Calu3 (cell line): ENCODE data around the gene CTNND2. TPM values are rescaled to one million over a fixed set of nuclear protein-coding genes. Genes with fewer than 3 reads are reported as not detected.

ENCODE experiments used
- BruUV-seq: library from RNA; stranded (reverse); fragments of 400-500 nt; replicated peaks from 2 replicates; lab custom pipeline; 2021; lab: Mats Ljungman, UMichigan
- CTCF ChIA-PET: fragments of 300-600 bp; sonication (Branson Sonifier 250); formaldehyde crosslinking; loops from one replicate; lab custom pipeline; 2022; ENCODE audit warnings: antibody characterized with exemption; lab: Charles Lee
- DNase-seq: peaks from one replicate; pipeline ENCODE4 v3.0.0; 2022
- H3K27ac Mint-ChIP-seq: one replicate; pipeline ENCODE4 v1.8.0; 2022; ENCODE audit warnings: mixed read lengths; ENCODE audit not compliant: unreplicated experiment
- H3K27me3 Mint-ChIP-seq: one replicate; pipeline ENCODE4 v1.8.0; 2022; ENCODE audit warnings: mixed read lengths; ENCODE audit not compliant: unreplicated experiment
- H3K36me3 Mint-ChIP-seq: one replicate; pipeline ENCODE4 v1.8.0; 2022; ENCODE audit warnings: mild to moderate bottlenecking, moderate library complexity, mixed read lengths; ENCODE audit not compliant: insufficient read depth, unreplicated experiment
- H3K4me1 Mint-ChIP-seq: one replicate; pipeline ENCODE4 v1.8.0; 2022; ENCODE audit warnings: mild to moderate bottlenecking, low read depth, mixed read lengths; ENCODE audit not compliant: unreplicated experiment
- H3K4me3 Mint-ChIP-seq: one replicate; pipeline ENCODE4 v1.8.0; 2022; ENCODE audit warnings: mild to moderate bottlenecking, low read depth, moderate library complexity, mixed read lengths; ENCODE audit not compliant: unreplicated experiment
- H3K9me3 Mint-ChIP-seq: one replicate; pipeline ENCODE4 v1.8.0; 2022; ENCODE audit warnings: low read depth, mixed read lengths; ENCODE audit not compliant: unreplicated experiment
- CTCF ChIP-seq: fragments of 200-600 bp; IDR thresholded peaks from one replicate; pipeline ENCODE4 v1.8.0; 2022; ENCODE audit warnings: antibody characterized with exemption; ENCODE audit not compliant: unreplicated experiment
- intact Hi-C: fragments of 100-400 bp; cut with micrococcal nuclease; formaldehyde crosslinking; loops from one replicate; pipeline ENCODE4 v1.10.0; 2022; ENCODE audit not compliant: unreplicated experiment
- total RNA-seq: library from RNA; stranded (reverse); gene quantifications from 2 replicates; pipeline ENCODE4 v1.2.3, GENCODE V29; 2022

CTNND2 gene
- total RNA-seq, 1 experiment from 2014 or later = 19.6 TPM

DNA sequence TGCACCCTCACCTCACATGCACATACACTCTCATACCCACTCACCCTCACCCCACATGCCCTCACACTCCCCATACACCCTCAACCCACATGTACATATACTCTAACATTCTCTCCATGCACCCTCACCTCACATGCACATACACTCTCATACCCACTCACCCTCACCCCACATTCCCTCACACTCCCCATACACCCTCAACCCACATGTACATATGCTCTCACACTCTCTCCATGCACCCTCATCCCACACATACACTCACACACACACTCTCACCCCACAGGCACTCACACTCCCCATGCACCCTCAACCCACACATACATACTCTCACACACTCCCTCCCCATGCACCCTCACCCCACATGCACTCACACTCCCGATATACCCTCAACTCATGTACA lies 593.0 kb downstream of the CTNND2 start:
- H3K36me3 Mint-ChIP-seq = no peaks in the 10 kb centered on the region
- intact Hi-C loops = no loop called here
- no peaks in the 10 kb centered on the region for H3K9me3 Mint-ChIP-seq
- DNase-seq = no peak
- no peaks in the 10 kb centered on the region for H3K4me1 Mint-ChIP-seq
- no peaks in the 10 kb centered on the region for H3K27me3 Mint-ChIP-seq
- no peak overlapping the region for H3K4me3 Mint-ChIP-seq
- CTCF ChIA-PET = no interaction called here
- no peak overlapping the region for H3K27ac Mint-ChIP-seq
- no peak for TF ChIP-seq CTCF
- no TSS peak for BruUV-seq

DNA sequence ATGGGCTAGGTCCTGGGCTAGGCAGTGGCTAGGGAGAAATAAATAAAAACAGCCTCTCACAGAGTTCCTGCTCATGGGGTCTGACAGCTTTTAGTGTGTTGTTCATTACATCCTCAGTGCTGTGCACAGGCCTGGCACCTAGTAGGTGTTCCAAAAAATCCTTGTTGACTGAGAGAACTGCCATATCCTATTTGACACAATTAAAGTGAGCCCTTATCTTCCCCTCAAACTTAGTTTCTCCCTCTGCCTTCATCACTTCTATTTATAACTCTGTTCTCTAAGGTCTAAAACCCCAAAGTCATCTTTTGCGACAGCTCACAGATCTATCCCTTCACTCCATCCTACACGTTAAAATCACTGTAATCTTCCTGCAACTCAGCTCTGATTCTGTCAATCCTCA lies 594.1 kb downstream of the CTNND2 start:
- TF ChIP-seq CTCF = no peak
- H3K4me1 Mint-ChIP-seq = no peaks in the 10 kb centered on the region
- H3K9me3 Mint-ChIP-seq = no peaks in the 10 kb centered on the region
- DNase-seq = no peak
- H3K27me3 Mint-ChIP-seq = peaks cover 4% of the 10 kb centered on the region
- no peak overlapping the region for H3K27ac Mint-ChIP-seq
- BruUV-seq = no TSS peak
- CTCF ChIA-PET = no interaction called here
- H3K36me3 Mint-ChIP-seq = no peaks in the 10 kb centered on the region
- intact Hi-C loops = no loop called here
- H3K4me3 Mint-ChIP-seq = no peak overlapping the region

DNA sequence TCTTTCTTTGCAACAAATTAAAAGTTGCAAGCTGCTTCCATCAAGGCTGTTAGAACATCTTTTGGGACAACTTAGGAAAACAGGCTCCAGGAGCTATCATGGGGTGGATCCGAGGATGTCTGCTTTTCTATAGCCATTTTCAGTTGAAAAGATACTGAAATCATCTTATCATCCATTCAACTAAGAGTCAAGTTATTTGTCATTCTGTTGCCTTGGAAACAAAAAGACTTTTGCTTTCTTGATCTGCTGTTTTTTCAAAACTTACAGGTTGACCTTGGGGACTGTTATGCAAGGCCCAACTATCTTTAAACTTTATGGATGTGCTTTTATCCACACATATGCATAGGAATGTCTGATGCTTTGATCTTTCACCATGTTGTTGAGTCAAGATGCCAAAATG lies 597.9 kb downstream of the CTNND2 start:
- no peaks in the 10 kb centered on the region for H3K9me3 Mint-ChIP-seq
- no peak overlapping the region for H3K27ac Mint-ChIP-seq
- no peaks in the 10 kb centered on the region for H3K4me1 Mint-ChIP-seq
- no peak overlapping the region for H3K4me3 Mint-ChIP-seq
- BruUV-seq = no TSS peak
- CTCF ChIA-PET = no interaction called here
- no peak for DNase-seq
- intact Hi-C loops = no loop called here
- TF ChIP-seq CTCF = no peak
- no peaks in the 10 kb centered on the region for H3K36me3 Mint-ChIP-seq
- H3K27me3 Mint-ChIP-seq = peaks cover 9% of the 10 kb centered on the region

DNA sequence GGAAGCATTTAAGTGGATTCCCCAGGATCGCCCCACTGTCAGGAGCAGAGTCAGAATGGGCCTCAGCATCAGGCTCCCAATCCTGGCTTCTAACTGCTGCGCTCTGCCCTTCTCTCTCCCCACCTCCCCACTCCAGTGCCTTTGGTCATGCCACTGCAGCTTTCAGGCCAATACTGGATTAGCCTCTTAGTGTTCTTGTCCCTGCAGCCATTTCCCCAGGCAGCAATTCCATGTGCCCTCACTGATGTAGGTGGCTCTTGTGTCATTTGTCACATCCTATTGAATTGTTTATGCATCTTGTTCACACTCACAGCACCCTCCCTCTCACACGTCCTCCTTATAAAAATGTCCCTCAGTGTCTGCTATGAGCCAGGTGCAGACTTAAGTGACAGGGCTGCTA lies 599.0 kb downstream of the CTNND2 start:
- intact Hi-C loops = no loop called here
- no peaks in the 10 kb centered on the region for H3K36me3 Mint-ChIP-seq
- CTCF ChIA-PET = no interaction called here
- no peak overlapping the region for H3K27ac Mint-ChIP-seq
- peaks cover 9% of the 10 kb centered on the region for H3K27me3 Mint-ChIP-seq
- no TSS peak for BruUV-seq
- no peak for DNase-seq
- H3K9me3 Mint-ChIP-seq = no peaks in the 10 kb centered on the region
- H3K4me1 Mint-ChIP-seq = no peaks in the 10 kb centered on the region
- no peak overlapping the region for H3K4me3 Mint-ChIP-seq
- no peak for TF ChIP-seq CTCF
